Cerebellar nuclear complex (tissue), 1 donor: ENCODE data around the gene TCHP.
"Not testable (repeated sequence)": the region's sequence is repeated elsewhere in the genome, so short reads cannot be mapped to it uniquely, and the experiment has no call there.

ENCODE experiments used
- DNase-seq, 2 experiments: peaks; one replicate each; lab custom pipeline; 2025; lab: John Stamatoyannopoulos, UW

The TCHP gene

GRCh38 chr12:109910254-109910968, 10.3 kb downstream of the TCHP start:
- no peak for DNase-seq

GRCh38 chr12:109910969-109911348, 10.9 kb downstream of the TCHP start:
- DNase-seq: no peak

- DNase-seq: no peak
Measured at GRCh38 chr12:109912855-109913321, 12.8 kb downstream of the TCHP start.

- no peak for DNase-seq
Measured at GRCh38 chr12:109914461-109914860, 14.4 kb downstream of the TCHP start.

- no peak for DNase-seq
Measured at GRCh38 chr12:109915171-109916040, 15.3 kb downstream of the TCHP start.

- no peak for DNase-seq
Measured at GRCh38 chr12:109916045-109916444, 16.0 kb downstream of the TCHP start.

- no peak for DNase-seq
Measured at GRCh38 chr12:109919456-109919855, 19.4 kb downstream of the TCHP start.

- no peak for DNase-seq
Measured at GRCh38 chr12:109920261-109920780, 20.2 kb downstream of the TCHP start.

GRCh38 chr12:109921982-109922381, 21.9 kb downstream of the TCHP start:
- DNase-seq: no peak

GRCh38 chr12:109923038-109923437, 23.0 kb downstream of the TCHP start:
- no peak for DNase-seq

- DNase-seq: no peak
Measured at GRCh38 chr12:109923481-109924245, 23.6 kb downstream of the TCHP start.

- no peak for DNase-seq
Measured at GRCh38 chr12:109925185-109925840, 25.2 kb downstream of the TCHP start.

GRCh38 chr12:109926016-109926415, 25.9 kb downstream of the TCHP start:
- no peak for DNase-seq

- DNase-seq: no peak
Measured at GRCh38 chr12:109926488-109927210, 26.6 kb downstream of the TCHP start.

- DNase-seq: no peak
Measured at GRCh38 chr12:109927622-109928021, 27.5 kb downstream of the TCHP start.

GRCh38 chr12:109928058-109928656, 28.1 kb downstream of the TCHP start:
- DNase-seq: no peak

- DNase-seq: not testable (repeated sequence)
Measured at GRCh38 chr12:109929326-109929725, 29.3 kb downstream of the TCHP start.

GRCh38 chr12:109930028-109930800, 30.1 kb downstream of the TCHP start:
- DNase-seq: no peak

GRCh38 chr12:109931143-109931542, 31.1 kb downstream of the TCHP start:
- no peak for DNase-seq
